HFF-Myc (cell line): ENCODE measurements around the gene GFOD1.

Source experiments
- DNase-seq: peaks from one replicate; pipeline ENCODE4 v3.0.0-alpha.2; 2011; ENCODE audit warnings: low read depth; ENCODE audit errors: extremely low read depth
- H3K4me3 ChIP-seq: replicated peaks from 2 replicates; pipeline ENCODE4 v1.5.1; 2011; ENCODE audit warnings: low read depth, mild to moderate bottlenecking, control low read depth, low read length
- TF ChIP-seq, protein P1 (sequence below): IDR thresholded peaks from 2 replicates; pipeline ENCODE4 v1.5.1; 2012; ENCODE audit warnings: mild to moderate bottlenecking, low read depth, low read length, control low read depth; ENCODE audit errors: missing control alignments

Gene GFOD1

DNA sequence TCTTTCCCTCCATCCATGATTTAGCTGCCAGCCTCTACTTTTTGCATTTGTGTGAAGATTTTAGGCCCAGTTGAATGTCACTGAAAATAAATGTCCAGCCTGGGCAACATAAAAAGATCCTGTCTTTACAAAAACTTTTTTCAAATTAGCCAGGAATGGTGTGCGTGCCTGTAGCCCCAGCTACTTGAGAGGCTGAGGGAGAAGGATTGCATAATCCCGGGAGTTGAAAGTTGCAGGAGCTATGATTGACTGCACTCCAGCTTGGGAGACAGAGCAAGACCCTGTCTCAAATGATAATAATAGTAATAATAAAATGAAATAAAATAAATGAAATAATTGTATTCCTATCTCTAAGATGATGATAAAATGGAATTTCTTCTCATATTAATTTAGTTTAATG is 5.0 kb upstream of the GFOD1 start:
- no peak for DNase-seq
- H3K4me3 ChIP-seq: no peak overlapping the region
- TF ChIP-seq, protein P1, sequence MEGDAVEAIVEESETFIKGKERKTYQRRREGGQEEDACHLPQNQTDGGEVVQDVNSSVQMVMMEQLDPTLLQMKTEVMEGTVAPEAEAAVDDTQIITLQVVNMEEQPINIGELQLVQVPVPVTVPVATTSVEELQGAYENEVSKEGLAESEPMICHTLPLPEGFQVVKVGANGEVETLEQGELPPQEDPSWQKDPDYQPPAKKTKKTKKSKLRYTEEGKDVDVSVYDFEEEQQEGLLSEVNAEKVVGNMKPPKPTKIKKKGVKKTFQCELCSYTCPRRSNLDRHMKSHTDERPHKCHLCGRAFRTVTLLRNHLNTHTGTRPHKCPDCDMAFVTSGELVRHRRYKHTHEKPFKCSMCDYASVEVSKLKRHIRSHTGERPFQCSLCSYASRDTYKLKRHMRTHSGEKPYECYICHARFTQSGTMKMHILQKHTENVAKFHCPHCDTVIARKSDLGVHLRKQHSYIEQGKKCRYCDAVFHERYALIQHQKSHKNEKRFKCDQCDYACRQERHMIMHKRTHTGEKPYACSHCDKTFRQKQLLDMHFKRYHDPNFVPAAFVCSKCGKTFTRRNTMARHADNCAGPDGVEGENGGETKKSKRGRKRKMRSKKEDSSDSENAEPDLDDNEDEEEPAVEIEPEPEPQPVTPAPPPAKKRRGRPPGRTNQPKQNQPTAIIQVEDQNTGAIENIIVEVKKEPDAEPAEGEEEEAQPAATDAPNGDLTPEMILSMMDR: no peak

DNA sequence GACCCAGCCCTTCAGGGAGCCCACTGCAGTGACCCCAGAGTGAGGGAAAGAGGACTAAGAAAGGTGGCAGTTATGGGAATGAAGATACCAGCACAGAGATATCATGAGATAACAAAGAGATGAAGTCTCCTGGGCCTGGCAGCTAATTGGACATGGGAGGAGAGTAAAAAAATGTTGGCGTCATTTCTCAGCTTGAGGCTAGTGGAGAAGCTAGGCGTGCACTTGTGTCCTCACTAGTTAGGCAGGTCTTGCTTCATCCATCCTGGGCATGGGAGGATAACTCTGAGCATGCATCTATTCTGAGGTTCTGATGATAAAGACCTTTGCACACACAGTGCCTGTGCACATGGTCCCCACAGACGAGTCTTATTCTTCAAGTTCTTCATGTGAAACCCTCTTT is 4.1 kb upstream of the GFOD1 start:
- H3K4me3 ChIP-seq: no peak overlapping the region
- no peak for DNase-seq
- TF ChIP-seq, protein P1: no peak

DNA sequence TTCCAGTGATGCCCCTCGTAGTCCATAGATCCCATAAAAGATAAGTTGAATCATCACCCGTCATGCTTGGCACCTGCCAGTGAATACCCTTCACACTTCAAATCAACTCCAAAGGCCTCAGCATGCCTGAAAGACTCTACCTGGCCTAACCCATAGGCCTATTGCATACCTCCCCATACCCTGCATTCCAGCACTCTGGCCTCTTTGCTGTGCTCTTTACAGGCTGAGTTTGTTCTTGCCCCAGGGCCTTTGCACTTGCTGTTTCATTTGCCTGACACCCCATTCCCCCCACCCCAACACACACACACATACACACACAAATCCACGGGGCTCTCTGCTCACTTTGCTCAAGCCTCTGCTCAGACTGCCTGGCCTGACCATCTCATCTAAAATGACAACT is 3.0 kb upstream of the GFOD1 start:
- H3K4me3 ChIP-seq: no peak overlapping the region
- no peak for DNase-seq
- TF ChIP-seq, protein P1: no peak

DNA sequence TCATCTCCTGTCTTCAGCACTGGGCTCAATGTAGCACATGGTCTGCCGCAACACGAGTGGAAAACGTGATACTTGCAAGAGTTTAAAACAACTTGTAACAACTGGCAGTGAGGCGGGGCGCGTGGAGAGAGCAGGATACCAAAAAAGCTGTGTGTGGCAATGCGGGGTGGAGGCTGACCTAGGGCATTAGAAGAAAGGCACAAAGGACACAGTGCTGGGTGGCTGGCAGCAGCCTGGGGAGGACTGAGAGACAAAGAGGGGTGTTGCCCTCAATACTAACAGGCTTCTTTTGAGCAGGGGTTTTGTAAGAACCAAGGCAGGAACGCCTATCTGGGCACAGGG is 1.5 kb upstream of the GFOD1 start:
- TF ChIP-seq, protein P1: no peak
- DNase-seq: no peak
- no peak overlapping the region; the same call in 1 of the 2 replicates for H3K4me3 ChIP-seq

DNA sequence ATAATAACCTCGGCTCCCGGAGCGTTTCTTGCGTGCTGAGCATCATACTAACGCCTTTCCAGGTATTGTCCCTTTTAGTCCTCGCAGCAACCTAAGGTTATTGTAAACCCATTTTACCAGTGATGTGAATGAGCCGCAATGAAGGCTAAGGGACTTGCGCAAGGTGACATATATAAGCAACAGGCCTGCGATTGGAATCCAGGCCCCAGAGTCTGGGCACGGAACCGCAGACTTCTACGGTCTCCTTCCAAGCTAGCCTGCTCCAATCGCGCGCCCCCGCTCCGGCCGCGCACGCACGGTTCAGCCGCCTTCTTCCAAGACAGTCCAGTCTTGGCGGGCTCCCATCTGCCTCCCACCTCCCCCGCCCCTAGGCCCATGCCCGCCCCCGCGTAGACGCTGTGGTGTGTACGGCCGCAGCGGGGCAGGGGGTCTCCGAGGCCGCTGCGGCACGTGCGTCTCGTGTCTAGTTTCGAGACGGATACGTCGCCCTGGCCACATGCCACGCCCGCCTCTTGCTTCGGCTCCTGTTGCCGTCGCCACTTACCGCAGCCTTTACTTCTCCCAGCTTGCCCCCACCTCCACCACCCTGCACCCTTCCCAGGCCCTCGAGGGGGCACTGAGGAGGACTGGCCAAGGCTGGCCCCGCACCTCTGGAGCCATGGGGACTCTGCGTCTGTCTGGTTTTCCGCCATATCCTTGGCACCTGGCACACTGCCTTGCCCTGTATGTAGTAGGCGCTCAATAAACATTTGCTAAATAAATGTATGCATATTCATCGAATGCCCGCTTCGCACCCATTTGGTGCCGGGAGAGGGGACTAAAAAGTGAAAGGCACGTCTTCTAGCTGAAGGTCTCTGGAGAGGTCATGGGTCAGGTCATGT is 855 bp upstream of the GFOD1 start:
- DNase-seq: no peak
- TF ChIP-seq, protein P1: no peak
- H3K4me3 ChIP-seq: peak overlapping the region; percentile 75

DNA sequence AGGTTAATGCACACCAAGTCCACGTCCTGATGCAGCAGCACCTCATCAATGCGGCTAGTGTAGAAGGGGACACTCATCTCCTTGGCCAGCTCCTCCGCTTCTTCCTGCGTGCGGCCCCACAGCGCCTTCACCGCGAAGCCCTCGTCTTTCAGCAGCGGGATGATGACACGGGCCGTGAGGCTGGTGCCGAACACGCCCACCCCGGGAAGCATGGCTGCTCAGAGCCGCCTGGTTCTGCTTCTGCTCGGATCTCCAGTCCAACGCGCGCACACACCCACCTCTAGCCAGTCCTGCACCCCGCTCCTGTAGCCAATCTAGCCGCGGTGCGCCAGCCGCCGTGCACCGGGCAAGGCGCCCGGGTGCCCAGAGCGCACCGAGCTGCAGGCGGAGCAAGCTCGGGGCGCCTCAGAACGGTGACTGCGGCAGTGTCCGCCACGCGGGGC is 700 bp downstream of the GFOD1 start:
- H3K4me3 ChIP-seq: peak overlapping the region; percentile 75
- no peak for DNase-seq
- TF ChIP-seq, protein P1: no peak
